ENCODE results near the gene SLC11A2. TPM values are rescaled to one million over a fixed set of nuclear protein-coding genes. Genes with fewer than 3 reads are reported as not detected.

SLC11A2 gene
- total and polyA plus RNA-seq, 12 donors: 10.7 to 31.3 (median 21.5) TPM

DNA sequence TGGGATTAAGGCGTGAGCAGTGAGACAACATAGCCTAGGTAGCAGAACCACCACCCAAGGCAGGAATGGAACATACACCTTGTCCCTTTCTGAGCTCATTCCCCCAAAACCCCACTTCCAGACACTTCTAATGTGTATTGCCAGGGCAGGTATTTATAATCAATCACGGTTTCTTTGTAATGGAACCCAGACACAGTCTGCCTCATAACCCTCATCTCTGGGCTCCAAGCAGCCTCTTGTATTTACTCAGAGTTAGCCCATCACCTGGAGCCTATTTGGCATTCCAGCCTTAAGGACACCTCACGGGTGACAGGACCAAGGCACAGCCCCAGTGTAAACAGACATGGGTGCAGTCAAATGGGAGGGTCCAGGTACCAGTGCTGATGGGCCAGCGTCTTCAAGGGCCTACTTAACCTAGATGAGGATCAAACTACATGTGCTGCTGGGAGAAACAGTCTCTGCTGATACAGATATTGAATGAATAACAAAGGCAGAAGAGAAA lies 76.3 kb downstream of the SLC11A2 start:
- peaks cover 0 to 5% (median 0%) of the 10 kb centered on the region in 9 donors for H3K4me1 ChIP-seq
- 97 to 98% methylated on average over 4 of the region's 4 CpGs for WGBS, 2 donors
- H3K36me3 ChIP-seq: no peaks in the 10 kb centered on the region
- no peak overlapping the region for H3K4me3 ChIP-seq
- intact Hi-C loops (cut with DNase I): no loop called here
- H3K27ac ChIP-seq: no peak overlapping the region
- TF ChIP-seq, protein P1, sequence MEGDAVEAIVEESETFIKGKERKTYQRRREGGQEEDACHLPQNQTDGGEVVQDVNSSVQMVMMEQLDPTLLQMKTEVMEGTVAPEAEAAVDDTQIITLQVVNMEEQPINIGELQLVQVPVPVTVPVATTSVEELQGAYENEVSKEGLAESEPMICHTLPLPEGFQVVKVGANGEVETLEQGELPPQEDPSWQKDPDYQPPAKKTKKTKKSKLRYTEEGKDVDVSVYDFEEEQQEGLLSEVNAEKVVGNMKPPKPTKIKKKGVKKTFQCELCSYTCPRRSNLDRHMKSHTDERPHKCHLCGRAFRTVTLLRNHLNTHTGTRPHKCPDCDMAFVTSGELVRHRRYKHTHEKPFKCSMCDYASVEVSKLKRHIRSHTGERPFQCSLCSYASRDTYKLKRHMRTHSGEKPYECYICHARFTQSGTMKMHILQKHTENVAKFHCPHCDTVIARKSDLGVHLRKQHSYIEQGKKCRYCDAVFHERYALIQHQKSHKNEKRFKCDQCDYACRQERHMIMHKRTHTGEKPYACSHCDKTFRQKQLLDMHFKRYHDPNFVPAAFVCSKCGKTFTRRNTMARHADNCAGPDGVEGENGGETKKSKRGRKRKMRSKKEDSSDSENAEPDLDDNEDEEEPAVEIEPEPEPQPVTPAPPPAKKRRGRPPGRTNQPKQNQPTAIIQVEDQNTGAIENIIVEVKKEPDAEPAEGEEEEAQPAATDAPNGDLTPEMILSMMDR (IDR thresholded peaks at IDR 0.05): no peak
- ATAC-seq (no peak), DNase-seq (no peak)
- H3K27me3 ChIP-seq: no peaks in the 10 kb centered on the region
- H3K9me3 ChIP-seq: no peaks in the 10 kb centered on the region

DNA sequence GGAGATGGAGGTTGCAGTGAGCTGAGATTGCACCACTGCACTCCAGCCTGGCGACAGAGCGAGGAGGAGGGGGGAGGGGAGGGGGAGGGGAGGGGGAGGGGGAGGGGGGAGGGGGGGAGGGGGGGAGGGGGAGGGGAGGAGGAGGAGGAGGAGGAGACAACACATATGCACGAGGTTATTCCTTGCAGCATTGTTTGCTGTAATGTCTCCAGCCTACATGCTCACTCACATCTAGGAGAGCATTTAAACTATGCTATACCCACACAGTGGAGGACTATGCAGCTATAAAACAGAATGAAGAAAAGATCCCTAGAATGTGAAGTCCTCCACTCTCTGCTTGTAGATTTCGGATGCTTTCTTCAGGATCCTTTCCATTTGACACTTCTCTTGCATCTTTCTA lies 77.4 kb downstream of the SLC11A2 start:
- no peak overlapping the region for H3K4me3 ChIP-seq
- TF ChIP-seq, protein P1 (IDR thresholded peaks at IDR 0.05): no peak
- DNase-seq (no peak), ATAC-seq (no peak)
- intact Hi-C loops (cut with DNase I): no loop called here
- WGBS, 2 donors: 65 to 74% methylated on average over 2 to 4 of the region's 4 CpGs
- no peak overlapping the region for H3K27ac ChIP-seq
- no peaks in the 10 kb centered on the region for H3K27me3 ChIP-seq
- no peaks in the 10 kb centered on the region for H3K9me3 ChIP-seq
- H3K4me1 ChIP-seq: peaks cover 0 to 5% (median 0%) of the 10 kb centered on the region in 9 donors
- no peaks in the 10 kb centered on the region for H3K36me3 ChIP-seq

DNA sequence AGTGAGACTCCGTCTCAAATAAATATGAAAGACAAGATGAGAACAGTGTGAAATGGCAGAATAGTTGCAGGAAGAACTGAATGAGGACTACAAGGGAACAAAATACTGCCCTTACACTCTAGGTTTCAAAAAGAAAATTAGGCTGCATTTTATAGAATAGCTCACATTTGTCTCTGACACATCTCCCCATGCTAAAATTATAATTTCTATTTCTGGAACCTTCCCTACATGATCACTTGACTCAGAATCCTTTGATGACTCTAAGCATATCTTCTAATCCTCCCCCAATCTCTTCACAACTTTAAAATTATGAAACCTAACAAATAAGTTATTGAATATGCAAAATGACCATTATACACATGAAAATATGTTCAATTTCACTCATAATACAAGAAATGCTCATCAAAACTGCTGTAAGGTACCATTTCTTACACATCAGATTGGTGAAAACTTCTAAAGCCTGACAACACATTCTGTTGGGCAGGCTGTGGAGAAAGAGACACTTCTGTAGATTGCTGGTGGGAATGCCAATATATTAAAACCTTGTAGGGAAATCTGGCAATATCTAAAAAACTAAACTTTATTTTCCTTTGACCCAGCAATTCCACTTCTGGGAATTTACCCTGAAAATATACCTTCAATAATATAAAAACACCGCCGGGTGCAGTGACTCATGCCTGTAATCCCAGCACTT lies 78.1 kb downstream of the SLC11A2 start:
- DNase-seq (no peak), ATAC-seq (no peak)
- Histone ChIP-seq H3K36me3 (no peaks in the 10 kb centered on the region), H3K27me3 (no peaks in the 10 kb centered on the region), H3K4me3 (no peak overlapping the region), H3K9me3 (no peaks in the 10 kb centered on the region), H3K4me1 (peaks cover 0 to 5% (median 0%) of the 10 kb centered on the region in 9 donors), H3K27ac (no peak overlapping the region)
- 95 to 96% methylated on average over 3 of the region's 3 CpGs for WGBS, 2 donors
- TF ChIP-seq, protein P1 (IDR thresholded peaks at IDR 0.05): no peak
- intact Hi-C loops (cut with DNase I): no loop called here

DNA sequence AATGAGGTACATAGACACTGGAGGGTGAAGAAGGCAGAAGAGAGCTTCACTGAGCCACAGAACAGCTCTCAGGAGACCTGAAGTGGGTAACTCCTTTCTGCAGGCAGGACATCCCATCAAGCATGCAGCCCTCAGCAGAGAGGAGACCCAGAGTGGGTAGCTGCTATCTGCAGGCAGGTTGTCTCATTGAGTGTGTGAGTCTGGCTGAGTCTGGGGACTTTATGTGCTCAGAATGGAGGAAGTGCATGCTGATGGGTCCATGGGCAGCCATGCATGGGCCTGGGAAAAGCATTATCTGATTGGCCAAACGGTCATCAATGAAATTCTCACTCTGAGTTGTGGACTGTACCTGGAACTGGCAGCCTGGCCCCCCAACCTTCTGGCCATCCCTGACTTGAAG lies 88.5 kb downstream of the SLC11A2 start:
- no peak for ATAC-seq
- Histone ChIP-seq H3K4me1 (peaks cover 4 to 32% (median 28%) of the 10 kb centered on the region in 9 donors), H3K4me3 (no peak overlapping the region), H3K27me3 (no peaks in the 10 kb centered on the region), H3K27ac (no peak overlapping the region), H3K36me3 (peaks cover 0 to 6% (median 0%) of the 10 kb centered on the region in 9 donors), H3K9me3 (peaks cover 0 to 8% (median 0%) of the 10 kb centered on the region in 11 donors)
- WGBS, 2 donors: 100% methylated on average over 1 of the region's 1 CpG
- intact Hi-C loops (cut with DNase I): loop anchor here in 1 of 10 donors (5.0 kb wide), 1 partner anchor 175 kb away; the partner anchor contains the start of gene ATF1
- no peak for DNase-seq
- TF ChIP-seq, protein P1 (IDR thresholded peaks at IDR 0.05): no peak
